CD4-positive, alpha-beta T cell treated with Interleukin-15 for 4 hours (primary cell): ENCODE measurements around the gene REELD1.

Experiments used
- DNase-seq: peaks from one replicate; pipeline ENCODE4 v3.0.0-alpha.2; 2020; ENCODE audit warnings: low spot score

REELD1 gene

GRCh38 chr4:146229406-146229805 is 15.1 kb downstream of the REELD1 start:
- DNase-seq, result no peak

GRCh38 chr4:146232131-146232722 is 17.9 kb downstream of the REELD1 start:
- no peak for DNase-seq

GRCh38 chr4:146235654-146236177 is 21.4 kb downstream of the REELD1 start:
- DNase-seq, result no peak

GRCh38 chr4:146236216-146236615 is 21.9 kb downstream of the REELD1 start:
- DNase-seq, result no peak

GRCh38 chr4:146237092-146237491 is 22.8 kb downstream of the REELD1 start:
- DNase-seq, result no peak

- DNase-seq, result no peak
These were observed 23.8 kb downstream of the REELD1 start for GRCh38 chr4:146238107-146238506.

- peak; percentile 24 for DNase-seq
These were observed 29.0 kb downstream of the REELD1 start for GRCh38 chr4:146243141-146243882.

- DNase-seq, result no peak
These were observed 29.5 kb downstream of the REELD1 start for GRCh38 chr4:146243883-146244277.

GRCh38 chr4:146244496-146244895 is 30.2 kb downstream of the REELD1 start:
- no peak for DNase-seq

- DNase-seq, result no peak
These were observed 30.9 kb downstream of the REELD1 start for GRCh38 chr4:146245246-146245645.

GRCh38 chr4:146245850-146246249 is 31.5 kb downstream of the REELD1 start:
- no peak for DNase-seq

- DNase-seq, result no peak
These were observed 32.0 kb downstream of the REELD1 start for GRCh38 chr4:146246381-146246780.

GRCh38 chr4:146247356-146247755 is 33.0 kb downstream of the REELD1 start:
- no peak for DNase-seq

GRCh38 chr4:146252969-146253611 is 38.8 kb downstream of the REELD1 start:
- DNase-seq, result no peak

GRCh38 chr4:146255463-146255862 is 41.1 kb downstream of the REELD1 start:
- DNase-seq, result no peak

GRCh38 chr4:146255874-146256273 is 41.5 kb downstream of the REELD1 start:
- no peak for DNase-seq

GRCh38 chr4:146256328-146256727 is 42.0 kb downstream of the REELD1 start:
- no peak for DNase-seq

- DNase-seq, result no peak
These were observed 43.2 kb downstream of the REELD1 start for GRCh38 chr4:146257511-146257910.

GRCh38 chr4:146260521-146260920 is 46.2 kb downstream of the REELD1 start:
- no peak for DNase-seq

- DNase-seq, result no peak
These were observed 46.7 kb downstream of the REELD1 start for GRCh38 chr4:146261041-146261440.

GRCh38 chr4:146263793-146264192 is 49.5 kb downstream of the REELD1 start:
- no peak for DNase-seq

- no peak for DNase-seq
These were observed 51.7 kb downstream of the REELD1 start for GRCh38 chr4:146265950-146266490.

GRCh38 chr4:146267826-146268225 is 53.5 kb downstream of the REELD1 start:
- DNase-seq, result no peak
